ENCODE measurements around the gene HNRNPA0. TPM values are rescaled to one million over a fixed set of nuclear protein-coding genes. Genes with fewer than 3 reads are reported as not detected.

HNRNPA0 gene
- total RNA-seq, 2 donors from 2014 or later: 28.7 to 31.2 TPM

GRCh38 chr5:137700282-137700680 is 53.9 kb downstream of the HNRNPA0 start:
- Mint-ChIP-seq H3K36me3 (no peaks in the 10 kb centered on the region), H3K9me3 (no peaks in the 10 kb centered on the region), H3K4me1 (ENCODE audit: low read depth in 2 of 2) (peaks cover 3 to 10% of the 10 kb centered on the region in 2 donors), H3K4me3 (no peak overlapping the region), H3K27me3 (no peaks in the 10 kb centered on the region), H3K27ac (no peak overlapping the region)
- DNase-seq (ENCODE audit: low spot score) (no peak), ATAC-seq (no peak)

DNA sequence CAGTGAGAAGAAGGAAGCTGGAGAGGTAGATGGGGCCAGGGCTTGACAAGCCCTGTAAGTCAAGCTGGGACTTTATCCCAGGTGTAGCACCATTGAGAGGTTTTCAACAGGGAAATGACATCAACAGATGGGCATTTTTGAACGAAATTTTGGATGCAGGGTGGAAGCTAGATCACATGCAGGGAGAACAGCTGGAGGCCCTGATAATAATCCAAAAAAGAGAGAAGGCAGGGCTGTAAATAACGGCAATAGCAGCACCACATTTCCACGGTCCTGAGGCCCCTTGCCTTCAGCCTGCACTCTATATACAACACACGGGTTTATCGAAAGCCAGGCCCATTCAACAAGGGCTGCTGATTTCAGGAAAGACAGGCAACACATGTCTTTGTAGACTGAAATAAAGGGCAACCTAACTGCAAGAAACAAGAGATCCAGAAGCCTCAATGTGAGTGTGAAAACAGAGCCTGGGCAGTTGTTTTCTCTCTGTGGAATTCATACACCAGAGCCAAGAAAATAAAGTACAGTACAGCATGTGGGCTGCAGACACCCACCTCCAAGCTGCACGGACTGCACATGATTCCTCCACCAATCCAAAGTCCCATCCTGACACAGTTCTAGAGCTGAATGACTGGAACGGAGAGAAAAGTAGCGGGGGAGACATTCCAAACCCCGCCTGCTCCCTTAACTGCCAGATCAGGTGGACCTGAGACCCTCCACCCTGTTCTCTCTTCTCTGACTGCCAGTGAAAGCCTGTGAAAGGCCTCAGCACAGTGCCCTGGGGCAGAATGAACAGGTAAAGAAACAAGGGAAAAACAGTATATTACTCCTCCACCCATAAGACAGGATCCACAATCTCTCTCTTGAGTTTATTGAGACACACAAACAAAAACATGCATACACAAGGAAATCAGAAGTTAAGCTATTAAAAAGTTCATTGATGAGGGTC is 54.6 kb downstream of the HNRNPA0 start:
- no peaks in the 10 kb centered on the region for H3K9me3 Mint-ChIP-seq
- peaks cover 3 to 10% of the 10 kb centered on the region in 2 donors for H3K4me1 Mint-ChIP-seq (ENCODE audit: low read depth in 2 of 2)
- no peaks in the 10 kb centered on the region for H3K36me3 Mint-ChIP-seq
- H3K27me3 Mint-ChIP-seq: no peaks in the 10 kb centered on the region
- DNase-seq (ENCODE audit: low spot score) (no peak), ATAC-seq (no peak)
- H3K27ac Mint-ChIP-seq: no peak overlapping the region
- H3K4me3 Mint-ChIP-seq: no peak overlapping the region

GRCh38 chr5:137696481-137696880 is 57.7 kb downstream of the HNRNPA0 start:
- peaks cover 5% of the 10 kb centered on the region for H3K36me3 Mint-ChIP-seq
- H3K9me3 Mint-ChIP-seq: no peaks in the 10 kb centered on the region
- H3K27me3 Mint-ChIP-seq: no peaks in the 10 kb centered on the region
- peak overlapping the region in 1 of 2 donors; percentile 68 for H3K27ac Mint-ChIP-seq
- H3K4me3 Mint-ChIP-seq: no peak overlapping the region
- peak in 1 of 2 donors; percentile 53 for ATAC-seq
- peaks cover 3 to 10% of the 10 kb centered on the region in 2 donors for H3K4me1 Mint-ChIP-seq (ENCODE audit: low read depth in 2 of 2)
- no peak for DNase-seq (ENCODE audit: low spot score)

DNA sequence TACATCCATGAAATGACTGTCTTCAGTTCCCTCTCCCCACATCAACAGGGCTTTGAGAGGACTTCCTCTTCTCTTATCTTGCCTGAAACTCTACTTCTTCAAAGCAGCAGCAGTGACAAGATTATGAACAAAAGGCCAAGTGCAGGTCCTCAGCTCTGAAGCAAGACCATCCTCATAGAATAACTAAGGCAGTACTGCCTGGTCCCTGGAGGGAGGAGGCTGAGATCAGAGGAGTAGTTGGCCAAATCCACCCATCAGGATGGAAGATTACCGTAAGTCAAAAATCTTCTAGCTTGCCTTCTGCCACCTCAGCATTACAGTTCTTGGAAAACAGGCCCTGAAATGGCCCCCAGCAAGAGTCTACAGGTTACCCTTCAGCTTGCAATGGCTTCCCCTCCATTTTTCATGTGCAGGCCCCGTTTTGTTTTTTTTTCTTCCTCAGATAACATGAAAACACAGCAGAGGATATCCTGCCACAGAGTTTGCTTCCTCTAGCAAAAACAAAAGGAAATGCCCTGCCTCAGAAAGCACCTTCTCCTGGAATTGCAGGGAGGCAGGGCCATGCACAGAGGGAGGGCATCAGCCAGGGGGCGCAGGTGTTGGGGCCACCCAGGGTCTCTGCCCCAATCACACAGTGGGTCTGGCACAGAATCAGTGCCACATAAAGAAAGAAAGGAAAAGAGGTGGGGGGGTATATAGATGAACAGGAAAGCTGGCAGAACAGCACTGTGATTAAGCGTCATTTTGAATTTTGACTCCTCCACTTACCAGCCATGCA is 58.3 kb downstream of the HNRNPA0 start:
- H3K36me3 Mint-ChIP-seq: peaks cover 5% of the 10 kb centered on the region
- H3K27ac Mint-ChIP-seq: peak overlapping the region; percentile 45 to 68
- H3K27me3 Mint-ChIP-seq: no peaks in the 10 kb centered on the region
- peak in 1 of 2 donors; percentile 35 for ATAC-seq
- no peaks in the 10 kb centered on the region for H3K9me3 Mint-ChIP-seq
- H3K4me1 Mint-ChIP-seq (ENCODE audit: low read depth in 2 of 2): peaks cover 3 to 10% of the 10 kb centered on the region in 2 donors
- no peak for DNase-seq (ENCODE audit: low spot score)
- H3K4me3 Mint-ChIP-seq: peak overlapping the region; percentile 13

Other genes starting within 250 kb of the HNRNPA0 start
- gene KLHL3, start 18.3 kb downstream of the HNRNPA0 start, total RNA-seq: 1 to 10 TPM; 1.4 to 3.0 TPM
- not detected for gene MYOT, start 113.5 kb upstream of the HNRNPA0 start, total RNA-seq
- not detected for gene PKD2L2, start 135.1 kb upstream of the HNRNPA0 start, total RNA-seq

Data from natural killer cell treated with Interleukin-12 subunit alpha and Interleukin-12 subunit beta and Interleukin-15 and Interleukin-18, amount 100 ng/mL, for 72 hours (primary cell).